22Rv1 (cell line): ENCODE measurements around the gene DNMBP.

Source experiments
- ZFX ChIP-seq: fragments of 450-650 bp; IDR thresholded peaks from 2 replicates; pipeline ENCODE4 v1.6.1; 2017; ENCODE audit warnings: antibody characterized with exemption, borderline replicate concordance
- TF ChIP-seq, protein P1 (sequence below): fragments of 450-650 bp; IDR thresholded peaks from 2 replicates; pipeline ENCODE4 v1.5.1; 2017; ENCODE audit warnings: mild to moderate bottlenecking

DNA sequence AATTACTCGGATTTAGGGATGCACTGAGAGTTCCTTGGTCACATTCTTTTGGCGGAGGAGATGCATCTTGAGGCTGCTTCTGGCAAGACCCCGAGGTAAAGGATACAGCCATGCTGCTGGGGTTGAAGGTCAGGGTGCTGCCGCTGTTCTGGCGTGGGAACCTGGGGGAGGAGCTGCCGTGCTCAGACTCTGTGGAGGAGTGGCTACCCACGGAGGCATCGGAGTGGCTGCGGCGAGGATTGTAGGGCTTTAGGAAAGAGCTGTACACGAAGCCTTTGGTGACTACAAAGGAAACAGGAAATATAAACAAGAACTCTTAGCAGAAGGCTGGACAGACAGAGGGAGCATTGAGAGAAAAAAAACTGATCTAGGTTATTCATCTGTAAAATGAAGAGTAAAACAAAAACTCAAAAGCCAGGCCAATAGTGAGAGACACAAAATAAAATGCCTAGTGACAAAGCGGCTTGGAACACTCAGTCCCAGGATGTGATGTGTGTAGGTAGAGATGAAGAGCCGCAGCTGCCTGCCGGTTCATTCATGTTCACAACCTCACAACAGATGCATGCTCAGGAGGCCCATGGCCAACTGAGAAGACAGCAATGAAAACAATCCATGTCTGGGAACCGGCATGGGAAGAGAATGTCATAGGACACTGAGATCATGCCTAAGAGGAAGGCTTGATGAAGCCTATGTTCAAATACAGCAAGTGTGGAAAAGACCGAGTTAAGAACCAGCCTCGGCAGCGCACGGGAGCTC, 129.5 kb downstream of the DNMBP start:
- TF ChIP-seq, protein P1, sequence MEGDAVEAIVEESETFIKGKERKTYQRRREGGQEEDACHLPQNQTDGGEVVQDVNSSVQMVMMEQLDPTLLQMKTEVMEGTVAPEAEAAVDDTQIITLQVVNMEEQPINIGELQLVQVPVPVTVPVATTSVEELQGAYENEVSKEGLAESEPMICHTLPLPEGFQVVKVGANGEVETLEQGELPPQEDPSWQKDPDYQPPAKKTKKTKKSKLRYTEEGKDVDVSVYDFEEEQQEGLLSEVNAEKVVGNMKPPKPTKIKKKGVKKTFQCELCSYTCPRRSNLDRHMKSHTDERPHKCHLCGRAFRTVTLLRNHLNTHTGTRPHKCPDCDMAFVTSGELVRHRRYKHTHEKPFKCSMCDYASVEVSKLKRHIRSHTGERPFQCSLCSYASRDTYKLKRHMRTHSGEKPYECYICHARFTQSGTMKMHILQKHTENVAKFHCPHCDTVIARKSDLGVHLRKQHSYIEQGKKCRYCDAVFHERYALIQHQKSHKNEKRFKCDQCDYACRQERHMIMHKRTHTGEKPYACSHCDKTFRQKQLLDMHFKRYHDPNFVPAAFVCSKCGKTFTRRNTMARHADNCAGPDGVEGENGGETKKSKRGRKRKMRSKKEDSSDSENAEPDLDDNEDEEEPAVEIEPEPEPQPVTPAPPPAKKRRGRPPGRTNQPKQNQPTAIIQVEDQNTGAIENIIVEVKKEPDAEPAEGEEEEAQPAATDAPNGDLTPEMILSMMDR = no peak
- TF ChIP-seq ZFX = no peak
